COR-L47 (cell line): ENCODE data around the gene SAMD5.
"Not testable (repeated sequence)": the region's sequence is repeated elsewhere in the genome, so short reads cannot be mapped to it uniquely, and the experiment has no call there.

Source experiments
- DNase-seq: peaks from one replicate; lab custom pipeline; 2025; lab: John Stamatoyannopoulos, UW

The SAMD5 gene

DNA sequence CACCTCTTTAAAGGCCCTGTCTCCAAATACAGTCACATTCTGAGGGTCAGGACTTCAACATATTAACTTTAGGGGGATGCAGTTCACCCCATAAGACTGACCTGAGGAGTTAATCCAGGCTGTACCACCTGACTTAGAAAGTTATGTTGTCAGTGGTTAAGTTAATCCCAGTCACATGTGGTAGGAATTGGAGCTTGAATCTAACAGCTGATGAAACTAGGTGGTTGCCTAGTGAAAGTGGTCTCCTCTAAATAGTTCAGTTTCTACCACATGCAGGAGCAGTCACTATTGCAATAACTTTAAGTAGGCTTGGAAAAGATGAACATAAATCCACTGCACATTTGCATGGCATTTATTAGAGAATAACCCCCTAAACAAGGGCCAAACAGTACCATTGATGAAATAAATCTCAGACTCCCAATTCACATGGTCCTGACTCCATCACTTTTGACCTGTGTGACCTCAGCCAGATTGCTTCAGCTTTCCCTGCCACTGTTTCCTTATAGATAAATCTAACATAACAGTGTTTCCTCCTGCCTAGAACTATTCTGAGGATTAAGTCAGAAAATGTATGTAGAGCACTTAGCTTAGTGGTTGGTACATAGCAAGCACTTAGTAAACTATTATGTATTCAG lies 20.1 kb downstream of the SAMD5 start:
- DNase-seq, result no peak

DNA sequence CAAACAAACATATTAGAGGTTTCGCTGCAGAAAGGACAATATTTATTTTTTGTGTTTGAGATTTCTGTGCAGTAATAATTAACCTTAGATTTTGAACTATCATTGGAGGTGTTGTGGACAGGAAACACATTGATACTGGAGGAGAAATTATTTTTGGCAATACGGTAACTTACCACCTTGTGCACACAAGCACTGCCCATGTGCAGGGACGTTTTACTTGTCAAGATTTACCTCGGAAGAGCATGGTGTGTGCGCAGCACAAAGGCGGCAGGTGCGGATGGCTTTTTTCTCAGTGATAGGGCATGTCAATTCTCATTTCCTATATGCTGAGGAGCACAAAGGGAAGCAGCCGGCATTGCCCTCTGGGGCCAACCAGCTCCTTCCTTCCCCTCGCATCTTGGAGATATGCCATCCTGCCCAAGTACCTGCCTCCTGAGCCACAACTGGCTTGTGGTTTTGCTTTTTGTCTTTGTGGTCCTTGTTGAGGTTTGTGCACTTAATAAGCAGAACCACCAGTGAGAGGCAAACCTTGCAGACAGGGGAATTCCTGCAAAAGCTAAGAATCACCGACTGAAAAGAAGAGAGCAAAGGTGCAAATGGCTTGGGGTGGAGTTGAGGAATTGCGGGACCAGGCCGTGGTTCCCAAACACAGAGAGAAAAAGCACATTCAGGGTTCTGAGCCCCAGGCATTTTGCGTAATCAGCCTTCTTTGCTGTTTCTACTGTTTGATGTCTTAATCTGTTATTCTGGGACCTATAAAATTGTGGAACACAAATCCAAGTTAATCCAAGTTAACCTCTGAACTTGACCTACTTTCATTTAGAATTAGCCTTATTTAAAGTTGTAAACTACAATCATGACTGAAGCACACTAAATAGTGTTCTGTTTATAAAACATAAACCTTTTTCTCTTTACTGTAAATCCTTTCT lies 21.9 kb downstream of the SAMD5 start:
- DNase-seq, result no peak

DNA sequence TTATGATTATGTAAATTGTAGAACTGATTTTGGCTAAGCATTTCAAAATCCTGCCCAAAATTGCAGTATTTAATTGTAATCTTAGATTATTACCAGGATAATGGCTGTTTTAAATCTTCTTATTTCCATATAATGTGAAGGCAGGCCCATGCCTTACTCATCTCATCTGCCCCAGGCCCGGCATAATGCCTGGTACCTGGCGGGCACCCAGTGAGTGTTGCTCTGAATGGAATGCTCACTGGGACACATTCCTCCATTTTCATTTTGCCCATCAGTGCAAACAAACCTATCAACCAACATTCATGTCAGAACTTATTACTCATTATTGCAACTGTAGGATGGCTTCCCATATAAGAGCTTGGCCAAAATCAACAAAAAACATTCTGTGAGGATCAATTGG lies 22.8 kb downstream of the SAMD5 start:
- DNase-seq, result no peak

DNA sequence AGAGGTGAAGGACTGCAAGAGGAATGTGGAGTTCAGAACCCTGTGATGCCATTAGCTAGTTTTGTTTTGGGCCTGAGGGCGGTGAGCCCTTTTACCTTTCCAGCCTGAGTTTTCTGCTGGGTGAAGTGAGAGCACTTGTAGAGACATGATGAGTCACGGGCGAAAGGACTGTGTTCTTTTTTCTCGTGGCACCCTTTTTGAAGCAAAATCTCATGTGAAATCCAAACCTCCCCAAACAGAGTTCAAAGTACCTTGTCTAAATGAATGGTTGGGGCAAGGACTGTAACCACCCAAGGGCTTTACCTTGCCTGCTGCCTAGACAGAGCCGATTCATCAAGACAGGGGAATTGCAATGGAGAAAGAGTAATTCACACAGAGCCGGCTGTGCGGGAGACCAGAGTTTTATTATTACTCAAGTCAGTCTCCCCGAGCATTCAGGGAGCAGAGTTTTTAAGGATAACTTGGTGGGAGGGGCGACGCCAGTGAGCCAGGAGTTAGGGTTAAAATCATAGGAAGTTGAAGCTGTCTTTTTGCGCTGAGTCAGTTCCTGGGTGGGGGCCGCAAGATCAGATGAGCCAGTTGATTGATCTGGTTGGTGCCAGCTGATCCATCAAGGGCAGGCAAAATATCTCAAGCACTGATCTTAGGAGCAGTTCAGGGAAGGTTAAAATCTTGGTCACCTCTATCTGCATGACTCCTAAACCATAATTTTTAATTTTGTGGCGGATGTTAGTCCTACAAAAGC lies 25.8 kb downstream of the SAMD5 start:
- no peak for DNase-seq

DNA sequence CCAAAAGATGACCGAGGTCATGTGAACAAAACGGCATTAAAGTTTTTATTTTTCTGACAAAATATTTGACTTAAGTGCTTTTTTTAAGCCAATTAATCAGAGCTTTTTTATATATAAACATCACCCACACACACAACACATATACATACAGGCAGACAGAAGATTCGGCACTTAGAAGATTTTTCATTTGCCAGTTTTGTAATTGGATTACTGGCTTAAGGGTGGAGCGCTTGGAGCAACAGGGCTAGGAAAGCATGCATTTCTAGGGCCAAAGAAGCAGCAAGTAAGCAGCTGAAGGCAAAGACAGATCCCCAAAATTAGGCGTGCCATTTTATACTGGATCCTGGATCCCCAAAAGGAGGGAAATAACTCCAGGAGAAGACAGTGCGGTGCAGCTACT lies 30.3 kb downstream of the SAMD5 start:
- no peak for DNase-seq

DNA sequence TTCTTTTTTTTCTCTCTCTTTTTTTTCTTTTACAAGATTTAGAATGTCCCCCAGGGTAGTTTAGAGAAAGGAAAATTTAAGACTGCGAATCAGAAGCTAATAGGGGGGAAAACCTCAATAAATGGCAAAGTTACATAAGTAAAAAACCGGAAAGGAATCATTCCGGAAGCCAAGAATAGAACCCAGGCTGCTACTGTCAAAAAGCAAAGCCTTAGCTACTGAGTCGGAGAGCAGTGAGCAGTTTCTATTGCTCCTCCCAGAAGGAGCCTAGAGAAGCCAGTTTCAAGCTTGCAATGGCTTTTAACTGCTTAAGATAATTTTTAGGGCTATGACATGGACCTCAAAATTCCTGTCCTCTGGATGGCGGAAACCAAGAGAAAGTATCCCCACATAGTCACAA lies 31.6 kb downstream of the SAMD5 start:
- DNase-seq, result no peak

DNA sequence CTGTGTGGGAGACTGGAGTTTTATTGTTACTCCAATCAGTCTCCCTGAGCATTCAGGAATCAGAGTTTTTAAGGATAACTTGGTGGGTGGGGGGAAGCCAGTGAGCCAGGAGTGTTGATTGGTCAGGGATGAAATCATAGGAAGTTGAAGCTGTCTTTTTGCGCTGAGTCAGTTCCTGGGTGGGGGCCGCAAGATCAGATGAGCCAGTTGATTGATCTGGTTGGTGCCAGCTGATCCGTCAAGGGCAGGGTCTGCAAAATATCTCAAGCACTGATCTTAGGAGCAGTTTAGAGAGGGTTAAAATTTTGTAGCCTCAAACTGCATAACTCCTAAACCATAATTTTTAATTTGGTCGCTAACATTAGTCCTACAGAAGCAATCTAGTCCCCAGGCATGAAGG lies 33.9 kb downstream of the SAMD5 start:
- DNase-seq, result not testable (repeated sequence)

DNA sequence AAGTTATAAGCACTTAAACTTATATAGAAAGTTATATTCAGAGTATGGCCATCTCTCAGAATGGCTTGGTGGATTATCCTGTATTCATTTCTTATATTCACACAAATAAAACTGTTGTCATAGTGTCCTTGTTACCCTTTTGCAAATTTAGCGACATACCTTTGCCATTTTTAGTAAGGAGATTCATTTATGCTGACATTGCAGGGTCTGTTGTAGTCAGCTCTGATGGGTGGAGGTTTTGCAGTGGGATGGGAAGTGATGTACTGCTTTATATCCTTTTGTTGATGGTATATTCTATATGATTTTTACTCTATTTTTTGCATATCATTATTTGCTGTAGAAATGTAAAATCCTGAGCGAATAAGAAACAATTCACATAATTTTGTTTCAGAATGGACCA lies 35.9 kb downstream of the SAMD5 start:
- no peak for DNase-seq

DNA sequence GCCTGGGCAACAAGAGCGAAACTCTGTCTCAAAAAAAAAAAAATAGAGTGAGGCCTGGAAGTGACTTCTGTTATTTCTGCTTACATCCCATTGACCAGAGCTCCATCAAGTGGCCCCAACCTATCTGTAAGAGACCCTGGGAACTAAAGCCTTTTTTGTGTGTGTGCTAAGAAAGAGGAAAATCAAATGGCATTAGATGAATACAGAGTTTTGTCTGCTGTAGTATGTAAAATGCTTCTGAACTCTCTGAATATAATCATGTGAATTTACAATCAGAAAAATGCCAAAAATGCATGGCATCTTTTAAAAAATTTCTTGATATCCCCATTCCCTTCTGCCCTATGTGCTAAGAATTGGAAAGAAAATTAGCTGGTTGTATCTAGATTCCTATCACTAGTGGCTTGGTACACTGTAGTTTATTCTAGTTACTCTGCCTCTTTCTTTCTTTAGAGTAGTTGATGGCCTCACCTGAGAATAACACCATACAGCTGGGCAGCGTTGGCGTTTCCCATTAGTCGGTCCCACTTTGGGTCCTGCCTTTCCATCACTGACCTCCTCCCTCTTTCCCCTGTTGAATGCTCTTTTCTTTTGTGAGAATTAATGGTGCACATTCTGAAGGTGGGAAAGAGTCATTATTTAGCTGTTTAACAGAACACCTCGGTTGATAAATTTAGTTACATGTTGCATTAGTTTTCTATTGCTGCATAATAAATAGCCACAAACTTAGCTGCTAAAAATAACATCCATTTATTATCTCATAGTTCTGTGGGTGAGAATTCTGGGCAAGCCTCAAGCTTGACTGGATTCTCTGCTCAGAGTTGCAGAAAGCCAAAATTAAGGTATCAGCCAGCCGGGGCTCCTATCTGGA lies 38.2 kb downstream of the SAMD5 start:
- no peak for DNase-seq

DNA sequence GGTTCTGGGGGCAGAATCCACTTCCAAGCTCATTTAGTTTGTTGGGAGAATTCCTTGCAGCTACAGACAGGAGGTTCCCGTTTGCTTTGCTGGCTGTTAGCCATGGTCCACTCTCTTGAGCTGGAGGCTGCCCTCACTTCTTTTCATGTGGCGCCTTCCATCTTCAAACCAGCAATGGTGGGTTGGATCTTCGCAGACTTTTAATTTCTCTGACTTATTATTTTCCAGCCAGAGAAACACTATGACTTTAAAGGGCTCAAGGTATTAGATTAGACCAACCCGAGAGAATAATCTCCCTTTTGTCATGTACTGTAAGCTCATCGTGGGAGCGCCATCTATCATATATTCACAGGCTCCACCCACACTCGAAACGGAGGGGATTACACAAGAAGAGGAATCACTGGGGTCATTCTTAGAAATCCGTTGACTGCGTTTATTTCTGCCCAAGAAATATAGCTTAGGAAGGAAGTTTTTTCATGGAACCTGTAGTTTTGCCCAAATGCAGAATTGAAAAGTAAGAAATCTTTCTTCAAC lies 38.9 kb downstream of the SAMD5 start:
- no peak for DNase-seq

DNA sequence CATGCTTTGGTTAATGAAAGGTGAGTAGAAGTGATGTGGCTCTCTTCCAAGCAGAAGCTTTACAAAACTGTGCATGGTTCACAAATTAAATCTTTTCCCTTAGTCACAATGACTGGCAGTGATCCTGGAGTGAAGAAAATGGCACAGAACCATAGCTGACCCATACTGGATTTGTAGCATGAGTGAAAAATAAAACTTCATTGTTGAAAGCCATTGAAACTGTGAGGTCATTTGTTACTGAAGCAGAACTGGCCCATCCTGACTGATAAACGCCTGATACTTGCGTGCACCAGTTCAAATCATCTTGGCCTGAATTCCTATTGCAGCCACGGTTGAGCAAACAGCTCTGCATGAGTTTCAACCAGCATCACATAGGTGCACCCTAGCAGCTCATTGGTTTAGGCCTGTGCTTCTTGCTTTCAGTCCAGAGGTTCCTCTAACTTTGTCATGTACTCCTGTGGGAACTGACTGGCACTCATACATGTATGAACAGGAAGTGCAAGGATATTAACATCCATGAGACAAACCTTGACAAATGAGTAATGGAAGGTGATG lies 40.5 kb downstream of the SAMD5 start:
- DNase-seq, result no peak

DNA sequence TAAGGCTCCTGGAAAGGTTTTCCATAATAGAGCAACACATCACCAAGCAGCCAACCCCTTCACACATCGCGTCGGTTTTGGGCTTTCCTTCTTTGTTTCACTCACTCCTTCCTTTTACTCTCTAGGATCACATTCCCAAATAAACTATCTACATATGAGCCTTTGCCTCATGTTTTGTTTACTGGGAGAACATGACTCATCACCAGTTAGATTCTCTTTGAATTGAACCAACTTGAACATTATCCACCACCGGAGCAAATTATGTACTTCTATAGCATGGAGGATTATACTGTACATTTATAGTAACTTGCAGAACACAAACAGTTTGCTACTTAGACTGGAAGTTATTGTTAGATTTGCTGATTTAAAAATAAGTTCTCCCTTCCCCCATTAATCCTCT lies 41.0 kb downstream of the SAMD5 start:
- DNase-seq, result no peak

DNA sequence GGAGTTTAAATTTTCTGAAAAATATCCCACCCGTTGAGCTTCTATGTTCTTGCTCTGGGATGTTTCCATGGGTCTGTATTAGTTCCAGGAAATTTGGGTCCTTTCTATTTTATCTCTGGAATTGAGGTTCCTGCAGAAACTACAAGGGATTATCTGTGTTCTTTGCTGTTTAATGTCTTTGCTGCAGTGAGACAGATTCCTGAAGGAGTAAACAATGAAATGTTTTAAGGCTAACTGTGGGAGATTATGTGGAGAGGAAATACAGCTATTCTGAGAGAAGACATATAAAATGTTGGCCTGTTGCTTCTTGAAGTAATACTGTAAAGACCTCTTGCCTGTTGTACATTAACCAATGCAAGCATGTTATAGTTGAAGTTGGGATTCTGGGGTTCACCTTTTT lies 43.5 kb downstream of the SAMD5 start:
- no peak for DNase-seq

DNA sequence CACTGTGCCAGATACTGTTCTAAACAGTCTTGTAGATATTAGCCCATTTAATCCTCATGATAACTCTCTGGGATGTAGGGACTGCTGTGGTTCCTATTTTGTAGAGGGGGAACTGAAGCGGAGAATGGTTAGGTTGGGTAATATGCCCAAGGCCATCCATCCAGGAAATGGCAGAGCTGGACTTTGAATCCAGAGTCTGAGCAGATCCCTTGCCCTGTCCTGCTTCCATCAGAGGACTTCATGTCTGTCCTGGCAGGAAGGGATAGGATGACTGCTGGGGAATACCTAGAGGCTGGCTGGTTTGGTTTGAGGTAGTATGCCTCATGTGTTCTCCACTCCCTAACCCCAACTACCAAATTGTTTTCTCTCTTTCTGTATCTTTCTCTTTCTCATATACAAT lies 44.6 kb downstream of the SAMD5 start:
- no peak for DNase-seq

DNA sequence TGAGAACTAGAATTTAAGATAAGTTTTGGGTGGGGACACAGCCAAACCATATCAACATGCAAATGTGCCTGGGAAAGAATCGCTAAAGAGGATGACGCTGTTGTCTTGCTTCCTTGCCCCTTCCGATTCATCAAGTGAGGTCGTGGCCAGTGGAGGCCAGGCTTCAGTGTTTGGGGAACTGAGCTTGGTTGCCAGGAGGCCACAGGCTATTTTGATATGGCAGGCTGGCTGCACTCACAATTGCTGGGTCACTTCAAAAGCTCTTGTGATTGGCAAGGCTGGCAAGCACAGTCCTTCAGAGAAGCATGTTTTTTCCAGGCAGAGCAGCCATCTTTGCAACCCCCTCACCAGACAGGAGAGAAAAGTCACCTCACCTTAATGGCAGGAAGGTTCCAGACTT lies 45.8 kb downstream of the SAMD5 start:
- DNase-seq, result no peak

DNA sequence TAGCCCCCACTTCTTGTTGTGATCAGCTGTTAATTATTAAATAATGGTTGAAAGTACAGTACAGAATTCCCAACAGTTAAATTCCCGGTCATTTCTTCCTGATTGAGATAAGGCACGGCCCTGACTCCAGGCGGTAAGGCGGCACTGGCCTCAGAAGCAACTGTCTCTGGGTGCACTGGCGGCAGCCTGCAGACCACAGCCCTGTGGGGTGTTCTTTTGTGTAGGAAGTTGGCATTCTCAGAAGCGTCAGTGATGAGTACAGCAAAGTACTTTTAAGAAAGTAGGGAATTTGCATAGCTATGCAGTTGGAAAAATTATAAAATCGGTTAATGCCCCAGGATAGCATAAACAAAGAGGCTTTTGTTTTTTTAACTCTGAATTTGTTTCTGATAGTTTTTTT lies 50.5 kb downstream of the SAMD5 start:
- no peak for DNase-seq

DNA sequence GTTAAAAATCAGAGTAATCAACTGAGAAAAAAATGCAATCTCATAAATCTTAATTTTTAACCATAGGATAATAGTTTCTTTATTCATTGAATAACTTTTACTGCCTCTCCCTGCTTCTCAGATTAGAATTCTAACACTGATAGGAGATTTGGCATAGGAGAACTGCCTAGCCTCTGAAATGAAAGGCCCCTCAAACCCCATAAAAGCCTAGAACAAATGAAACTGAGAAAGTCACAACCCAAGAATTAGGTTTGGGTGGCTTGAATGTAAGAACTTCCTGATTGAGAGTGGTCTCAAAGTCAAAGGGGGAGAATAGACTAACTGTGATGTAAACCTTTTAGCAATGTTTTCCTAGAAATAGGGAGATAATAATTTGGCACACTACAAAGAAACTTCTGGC lies 52.2 kb downstream of the SAMD5 start:
- no peak for DNase-seq

DNA sequence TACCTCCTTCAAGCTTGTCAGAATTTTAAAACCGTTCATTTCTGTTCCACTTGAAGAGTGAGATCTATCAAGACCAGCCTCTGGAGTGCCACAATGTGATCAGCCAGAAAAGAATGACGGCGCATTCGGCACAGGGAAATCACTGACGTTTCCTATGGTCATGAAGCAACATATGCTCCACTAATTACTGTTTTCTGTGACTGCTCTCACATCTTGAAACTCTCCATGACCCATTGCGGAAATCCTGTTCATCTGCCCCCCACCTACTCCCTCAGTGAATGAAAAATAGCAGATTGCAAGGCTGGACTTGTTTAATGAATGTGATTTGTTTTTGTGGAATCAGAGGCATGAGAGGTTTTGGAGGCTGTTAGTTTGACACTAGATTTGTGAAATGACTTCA lies 53.2 kb downstream of the SAMD5 start:
- no peak for DNase-seq

DNA sequence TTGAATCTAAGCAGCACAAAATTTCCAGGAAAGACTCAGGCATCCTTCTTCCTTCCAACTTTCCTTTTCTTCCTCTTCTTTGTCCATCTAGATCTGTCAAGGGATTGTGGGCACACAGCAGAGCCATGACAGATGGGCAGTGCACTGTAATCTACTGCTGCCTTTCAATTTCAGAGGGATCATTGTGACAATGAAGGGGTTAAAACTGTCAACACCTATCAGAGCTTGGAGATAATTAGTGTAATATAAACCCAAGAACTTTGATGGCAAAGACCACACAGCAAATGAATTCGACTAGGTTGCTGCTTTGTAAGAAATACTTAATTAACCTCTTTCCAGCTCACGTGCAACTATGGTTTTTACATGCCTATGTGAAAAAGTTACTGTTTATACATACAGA lies 55.0 kb downstream of the SAMD5 start:
- no peak for DNase-seq

DNA sequence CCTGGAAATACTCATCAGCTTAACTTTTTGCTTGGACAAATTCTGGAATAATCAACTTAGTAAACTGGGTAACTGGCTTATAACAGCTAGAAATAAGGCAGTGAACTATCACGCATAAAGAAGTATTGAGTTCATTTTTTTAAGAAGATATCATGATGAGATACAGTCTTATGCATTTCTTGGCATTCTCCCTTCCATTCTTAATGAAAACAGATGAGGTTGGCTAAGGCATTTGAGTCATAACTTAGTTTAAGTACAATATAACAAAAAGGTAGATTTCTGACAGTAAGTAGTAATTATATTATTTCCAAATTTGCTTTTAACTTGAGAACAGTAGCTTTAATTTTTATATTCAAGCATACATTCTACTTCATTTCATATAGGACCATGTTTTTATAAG lies 56.1 kb downstream of the SAMD5 start:
- no peak for DNase-seq

DNA sequence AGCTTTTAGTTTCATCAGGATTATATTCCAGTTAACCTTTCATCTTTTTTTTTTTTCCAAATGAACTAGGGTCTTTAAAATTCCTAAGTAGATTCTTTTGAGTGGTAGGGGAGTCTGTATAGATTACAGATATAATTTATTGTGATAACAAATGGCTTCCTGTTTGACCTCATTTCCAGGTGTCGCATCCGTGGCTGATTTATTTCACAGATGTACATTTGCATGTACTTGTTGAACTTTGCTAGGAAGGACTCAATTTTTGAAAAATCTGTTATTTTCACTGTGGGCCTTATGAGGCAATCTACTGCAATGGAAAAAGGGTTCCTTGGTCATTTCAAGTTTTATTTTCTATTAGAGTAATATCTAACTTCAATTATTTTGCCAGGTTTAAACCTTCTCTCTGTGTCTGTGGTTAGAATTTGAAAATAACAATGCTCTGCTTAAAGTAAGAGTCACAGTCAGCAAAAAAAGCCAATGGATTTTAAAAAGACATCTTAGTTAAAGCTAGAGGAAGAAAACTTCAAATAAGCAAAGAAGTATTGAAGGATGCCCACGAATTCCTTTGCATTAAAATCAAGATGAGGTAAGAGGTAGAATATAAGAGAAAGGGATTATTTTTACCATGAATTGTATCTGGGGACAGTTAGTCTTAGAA lies 57.9 kb downstream of the SAMD5 start:
- DNase-seq, result no peak
